Endodermal cell (in vitro differentiated cells): Measurements from ENCODE around the gene EFEMP1. TPM values are rescaled to one million over a fixed set of nuclear protein-coding genes. Genes with fewer than 3 reads are reported as not detected.

ENCODE experiments used
- total RNA-seq, 2 donors: library from RNA; stranded (reverse); fragmentation: NEBNext Ultra II Directional in 1 of 2; extraction: Animal tissue kit (Norgen Biotek cat#: 25700) in 1 of 2; gene quantifications; 2 replicates in 1 of 2; 3 replicates in 1 of 2; pipeline ENCODE4 v1.2.1, GENCODE V29; 2021

The EFEMP1 gene
- total RNA-seq, 2 donors from 2014 or later, result 2.6 to 3.3 TPM

Other genes with a start within 250 kb of the EFEMP1 start
- gene PNPT1, start 229.9 kb downstream of the EFEMP1 start, total RNA-seq, result 10 to 100 TPM; 42.1 TPM